OCI-M1 (cell line): ENCODE data around the gene LORICRIN.
A peak's percentile ranks its signal among the peaks of the same experiment; 100 is the strongest.

Experiments
- DNase-seq: peaks from one replicate; lab custom pipeline; 2025; lab: John Stamatoyannopoulos, UW

LORICRIN gene, protein sequence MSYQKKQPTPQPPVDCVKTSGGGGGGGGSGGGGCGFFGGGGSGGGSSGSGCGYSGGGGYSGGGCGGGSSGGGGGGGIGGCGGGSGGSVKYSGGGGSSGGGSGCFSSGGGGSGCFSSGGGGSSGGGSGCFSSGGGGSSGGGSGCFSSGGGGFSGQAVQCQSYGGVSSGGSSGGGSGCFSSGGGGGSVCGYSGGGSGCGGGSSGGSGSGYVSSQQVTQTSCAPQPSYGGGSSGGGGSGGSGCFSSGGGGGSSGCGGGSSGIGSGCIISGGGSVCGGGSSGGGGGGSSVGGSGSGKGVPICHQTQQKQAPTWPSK

DNA sequence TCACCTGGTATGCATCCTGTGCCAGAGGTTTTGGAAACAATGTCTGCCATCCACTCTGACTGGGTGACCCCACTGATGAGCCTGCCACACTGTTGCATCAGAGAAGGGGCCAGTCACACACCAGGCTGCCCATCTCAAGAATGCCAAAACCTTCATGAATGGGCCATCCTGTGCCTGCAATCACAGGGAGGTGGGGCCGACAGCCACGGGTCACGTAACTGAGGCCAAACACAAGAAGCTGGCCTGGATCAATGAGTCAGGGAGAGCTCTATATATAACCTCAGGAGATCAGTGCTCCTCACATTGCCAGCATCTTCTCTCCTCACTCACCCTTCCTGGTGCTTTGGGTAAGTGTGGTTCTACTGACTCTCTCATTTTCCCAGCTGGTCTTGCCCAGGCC lies at the start of gene LORICRIN:
LORICRIN (plus strand) TSS at position 301 of the 400 bp plus-strand sequence. CDS start 1,263 bp downstream, outside the sequence.
- DNase-seq: no peak

- no peak for DNase-seq
These were observed 49.3 kb upstream of the LORICRIN start for GRCh38 chr1:153210206-153210605.

DNA sequence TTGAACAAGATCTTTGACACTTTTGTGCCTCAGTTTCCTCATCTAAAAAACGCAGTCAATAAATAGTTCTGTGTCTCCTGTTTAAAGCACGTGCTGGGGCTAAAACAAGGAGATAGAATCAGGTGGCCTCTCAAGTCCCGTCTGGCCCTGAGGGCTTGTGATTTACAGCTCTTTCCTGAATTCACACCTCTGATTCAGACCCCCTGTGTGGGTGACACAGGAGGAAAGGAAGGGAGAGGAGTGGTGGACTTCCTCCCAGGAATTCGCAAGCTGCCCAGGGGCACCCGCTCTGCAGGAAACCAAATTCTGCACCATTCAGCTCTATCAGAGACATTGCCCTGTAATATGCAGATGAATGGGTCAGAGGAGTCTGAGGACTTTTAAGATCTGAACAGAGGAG lies 47.3 kb upstream of the LORICRIN start:
- DNase-seq: no peak

GRCh38 chr1:153213519-153213918 lies 46.0 kb upstream of the LORICRIN start:
- no peak for DNase-seq

GRCh38 chr1:153217212-153217611 lies 42.3 kb upstream of the LORICRIN start, which contains the start of gene PRR9:
Gene PRR9, plus strand, starts transcription at chr1:153217584. Its CDS starts 561 bp downstream, at chr1:153218145.
- peak; percentile 81 for DNase-seq

GRCh38 chr1:153217744-153218416 lies 41.6 kb upstream of the LORICRIN start:
- no peak for DNase-seq

DNA sequence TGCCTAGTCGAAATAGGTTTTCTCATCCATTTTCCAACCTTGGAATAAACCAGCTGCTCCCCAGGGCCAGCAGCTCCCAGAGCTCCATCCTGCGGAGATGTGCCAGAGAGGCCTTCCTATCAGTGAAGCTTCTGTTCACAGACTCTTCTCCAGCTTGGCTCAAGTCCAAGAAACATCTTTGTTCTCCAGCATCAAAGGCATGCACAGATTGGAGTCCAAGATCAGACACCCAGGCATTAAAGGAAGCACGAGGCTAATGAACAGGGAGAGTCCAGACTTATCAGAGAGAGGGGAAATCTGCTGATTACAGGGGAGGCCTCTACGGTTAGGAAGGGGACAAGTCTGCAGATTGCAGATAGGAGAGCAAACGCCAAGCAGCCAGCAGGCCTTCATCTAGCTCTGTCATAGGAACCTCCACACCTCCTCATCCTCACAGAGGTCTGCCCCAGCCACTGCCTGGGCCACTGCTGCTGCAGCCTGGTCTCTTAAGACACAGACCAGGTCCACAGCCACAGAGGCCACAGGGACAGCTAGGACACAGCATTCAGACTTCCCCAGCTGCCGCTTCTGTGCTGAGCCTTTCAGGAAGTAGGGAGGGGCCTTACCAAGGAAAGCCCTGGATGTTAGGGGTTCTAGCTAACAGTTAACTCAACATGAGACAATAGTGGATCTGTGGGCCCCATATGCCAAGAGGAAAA lies 38.7 kb upstream of the LORICRIN start:
- DNase-seq: peak; percentile 74

DNA sequence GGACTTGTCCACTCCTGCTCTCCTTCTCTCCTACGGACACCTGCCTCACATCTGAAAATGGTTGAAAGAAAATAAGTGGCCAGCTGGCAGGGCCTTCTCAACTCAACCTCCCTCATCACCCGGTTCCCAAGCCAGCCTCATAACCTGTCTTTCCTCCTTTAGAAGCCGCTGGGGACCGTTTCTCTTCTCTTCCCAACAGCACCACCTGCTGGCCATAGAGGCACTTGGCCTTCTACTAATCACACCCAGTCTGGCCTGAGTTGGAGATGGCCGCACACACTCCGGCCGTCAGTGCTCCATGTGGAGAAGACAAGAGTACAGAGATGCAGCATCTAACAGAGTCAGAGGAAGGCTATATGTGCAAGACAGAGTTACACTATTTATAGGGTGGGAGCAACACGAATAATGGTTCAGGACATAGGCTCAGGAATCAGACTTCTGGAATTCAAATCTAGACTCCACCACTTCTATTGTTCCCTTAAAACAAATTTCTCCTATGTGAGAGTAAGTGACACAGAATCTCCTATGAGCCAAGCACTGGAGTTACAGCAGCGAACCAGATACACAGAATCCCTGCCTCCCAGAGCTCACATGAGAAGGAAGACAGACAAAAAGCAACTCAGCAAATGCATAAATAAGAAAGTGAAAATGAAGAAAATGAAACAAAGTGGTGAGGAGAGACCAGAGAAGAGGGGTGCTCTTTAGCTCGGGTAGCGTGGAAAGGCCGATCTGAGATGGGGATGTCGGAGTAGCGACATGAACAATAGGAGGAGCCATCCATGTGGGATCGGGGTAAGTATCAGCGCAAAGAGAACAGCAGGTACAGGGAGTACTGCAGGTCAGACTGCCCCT lies 36.2 kb upstream of the LORICRIN start:
- DNase-seq: peak; percentile 92

- no peak for DNase-seq
These were observed 31.7 kb upstream of the LORICRIN start for GRCh38 chr1:153227810-153228209.

DNA sequence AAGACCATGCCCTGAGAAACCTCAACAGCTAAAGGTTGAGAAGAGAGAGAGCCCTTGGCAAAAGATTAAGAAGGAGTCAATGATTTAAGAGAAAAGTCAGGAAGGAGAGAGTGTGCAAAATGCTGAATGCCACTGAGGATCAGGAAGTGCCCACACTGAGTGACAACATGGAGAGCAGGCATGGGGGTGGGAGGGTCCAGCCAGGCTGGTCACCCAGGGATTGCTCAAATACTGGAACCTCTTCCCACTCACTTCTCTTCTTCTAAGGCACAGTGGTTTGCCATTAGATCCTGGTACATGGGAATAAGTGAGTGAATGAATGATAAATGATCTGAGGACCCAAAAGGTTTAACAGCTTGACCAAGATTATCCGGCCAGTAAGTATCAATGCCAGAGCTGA lies 31.0 kb upstream of the LORICRIN start:
- no peak for DNase-seq

GRCh38 chr1:153229076-153229829 lies 30.2 kb upstream of the LORICRIN start:
- peak; percentile 67 for DNase-seq

DNA sequence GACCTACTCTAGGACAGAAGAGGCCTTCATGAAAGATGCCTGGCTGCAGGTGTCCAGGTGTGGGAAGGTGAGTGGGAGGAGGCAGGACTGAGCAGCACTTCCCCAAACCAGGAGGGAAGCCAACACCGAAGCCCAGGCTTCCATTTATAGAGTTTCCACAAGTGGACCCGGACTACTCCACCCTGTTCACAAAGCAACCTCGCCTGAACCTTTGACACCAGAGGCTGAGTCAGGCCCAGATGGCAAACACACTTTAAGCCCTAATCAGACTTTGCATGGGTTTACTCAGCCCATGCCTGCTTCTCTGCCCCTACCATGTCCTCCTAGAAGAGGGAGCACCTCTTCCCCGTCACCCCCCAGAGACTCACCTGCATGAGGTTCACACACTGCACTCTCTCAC lies 28.1 kb upstream of the LORICRIN start:
- no peak for DNase-seq

DNA sequence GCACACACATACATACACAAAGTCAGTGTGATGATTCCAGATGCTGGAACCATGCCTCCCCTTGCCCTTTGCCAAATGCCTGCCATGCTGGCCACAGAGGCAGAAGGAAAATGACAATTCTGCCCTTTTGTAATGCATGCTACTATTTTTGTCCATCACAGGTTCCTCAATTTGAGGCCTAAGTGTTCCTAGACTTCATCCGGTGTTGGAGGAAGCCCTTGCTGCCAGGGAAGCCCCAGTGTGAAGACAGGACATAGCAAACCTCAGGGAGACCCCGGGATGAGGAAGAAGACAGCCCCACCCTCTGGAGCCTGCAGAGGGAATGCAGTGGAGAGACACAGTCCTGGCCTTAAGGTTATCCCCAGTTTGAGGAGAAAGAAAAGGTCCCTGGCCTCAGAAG lies 27.7 kb upstream of the LORICRIN start:
- DNase-seq: no peak

DNA sequence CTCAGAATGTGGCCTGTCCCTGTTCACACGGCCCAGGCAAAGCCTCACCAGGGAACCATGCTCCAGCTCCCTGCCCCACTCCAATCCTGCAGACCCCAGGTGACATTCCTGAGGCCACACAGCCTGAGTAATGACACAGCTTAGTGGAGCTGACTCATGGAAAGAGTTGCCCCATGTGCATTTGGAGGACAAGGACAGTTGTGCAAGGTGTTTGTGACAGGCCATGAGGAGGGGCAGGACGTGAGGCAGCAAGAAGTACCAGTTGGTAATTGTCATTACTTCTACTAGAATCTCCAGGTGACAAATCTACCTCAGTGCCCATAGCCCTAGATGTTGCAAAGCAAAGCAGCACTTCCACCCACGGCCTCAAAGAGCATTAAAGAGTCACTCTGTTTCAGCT lies 26.9 kb upstream of the LORICRIN start:
- DNase-seq: no peak

DNA sequence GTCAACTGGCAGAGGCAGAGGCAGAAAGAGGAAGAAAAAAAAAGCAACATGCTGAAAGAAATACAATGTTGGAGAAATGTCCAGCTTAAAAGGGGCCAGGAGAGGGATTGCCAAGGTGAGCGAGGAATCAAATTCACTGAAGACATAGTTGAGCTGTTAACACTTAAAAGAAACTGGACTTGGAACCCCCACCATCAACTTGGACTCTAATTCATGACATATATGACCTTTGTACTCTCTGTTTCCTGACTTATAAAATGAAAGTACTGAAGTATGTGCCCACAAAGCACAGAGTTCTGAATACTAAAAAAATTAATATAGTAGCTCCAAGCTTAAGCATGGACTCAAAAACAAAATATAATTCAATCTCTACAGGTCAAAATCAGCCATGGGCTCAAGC lies 26.0 kb upstream of the LORICRIN start:
- DNase-seq: peak; percentile 58

- DNase-seq: peak; percentile 29
These were observed 21.0 kb upstream of the LORICRIN start for GRCh38 chr1:153238527-153238926.

DNA sequence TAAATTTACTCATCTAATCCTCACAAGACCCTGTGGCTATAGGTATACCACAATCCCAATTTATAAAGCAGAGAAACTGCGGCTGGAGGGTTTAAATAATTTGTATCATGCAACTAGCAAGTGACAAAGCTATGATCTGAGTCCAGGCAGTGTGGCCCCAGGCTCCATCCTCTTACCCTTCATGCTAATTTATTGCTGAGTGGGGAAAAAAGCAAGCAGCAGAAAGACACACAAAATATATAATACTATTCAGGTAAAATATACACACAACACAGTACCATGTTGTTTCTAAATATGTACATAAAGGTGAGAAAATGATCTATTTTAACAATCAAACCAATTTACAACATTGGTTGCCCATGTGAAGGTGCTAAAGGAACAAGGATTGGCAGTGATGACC lies 17.3 kb upstream of the LORICRIN start:
- no peak for DNase-seq

DNA sequence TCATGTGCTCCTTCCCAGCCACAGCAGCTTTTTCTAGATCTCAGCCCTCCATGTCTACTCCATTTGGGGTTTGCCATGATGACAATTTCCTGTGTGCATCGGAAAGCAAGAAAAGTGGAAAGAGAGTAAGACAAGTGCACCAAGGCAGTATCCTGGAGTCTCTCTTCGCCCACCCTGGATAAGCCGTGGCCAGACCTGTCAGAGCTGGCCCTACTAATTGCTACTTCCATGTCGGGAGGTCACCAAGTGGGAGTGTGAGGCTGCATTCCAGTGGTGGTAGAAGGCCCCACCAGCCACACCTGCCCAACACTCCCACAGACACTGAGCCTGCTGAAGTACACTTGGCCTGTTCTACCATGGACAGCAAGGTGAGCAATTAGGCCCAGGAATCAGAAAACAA lies 14.0 kb upstream of the LORICRIN start:
- no peak for DNase-seq

DNA sequence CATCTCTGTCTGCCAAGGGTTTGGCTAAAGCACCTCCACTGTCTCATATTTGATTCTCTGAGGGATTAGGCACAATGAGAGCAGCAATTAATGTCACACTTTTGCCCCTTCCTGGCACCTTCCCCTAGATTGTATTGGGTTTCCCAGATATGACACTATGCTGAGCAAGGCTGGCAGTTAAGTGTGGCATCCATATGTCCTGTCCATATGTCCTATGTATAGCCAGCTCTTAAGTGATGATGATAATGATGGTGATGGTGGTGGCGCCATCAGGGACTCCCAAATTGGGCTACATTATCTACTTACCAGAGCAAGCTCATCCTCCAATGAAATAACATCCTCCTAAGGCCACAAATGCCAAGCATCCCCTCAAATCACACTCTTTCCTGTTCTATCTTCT lies 13.5 kb upstream of the LORICRIN start:
- DNase-seq: no peak

DNA sequence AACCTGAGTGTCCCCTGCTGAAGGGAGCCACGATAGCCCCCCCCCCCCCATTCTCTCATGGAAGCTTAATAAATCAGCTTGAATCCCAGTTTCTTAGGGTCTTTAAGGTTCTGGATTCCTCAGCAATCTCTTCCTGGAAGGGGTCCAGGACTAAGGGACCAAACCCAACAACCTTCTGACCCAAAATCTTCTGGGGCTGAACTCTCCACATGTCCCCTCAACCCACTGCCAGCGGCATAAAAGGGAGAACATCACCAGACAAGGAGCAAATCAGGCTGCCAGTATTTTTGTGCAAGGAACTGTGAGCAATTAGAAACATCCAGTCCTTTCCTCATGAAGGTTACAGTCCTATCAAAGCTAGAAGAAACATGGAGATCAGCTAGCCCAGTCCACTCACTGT lies 12.7 kb upstream of the LORICRIN start:
- DNase-seq: no peak

GRCh38 chr1:153248176-153248879 lies 11.2 kb upstream of the LORICRIN start:
- DNase-seq: no peak
